A673 (cell line): Measurements from ENCODE around the gene KPNA6. TPM values are rescaled to one million over a fixed set of nuclear protein-coding genes. Genes with fewer than 3 reads are reported as not detected.
A peak's percentile ranks its signal among the peaks of the same experiment; 100 is the strongest.

Experiments used
- BruUV-seq: library from RNA; stranded (reverse); fragments of 400-500 nt; replicated peaks from 2 replicates; lab custom pipeline; 2021; lab: Mats Ljungman, UMichigan
- CTCF ChIA-PET: fragments of 300-600 bp; sonication (Branson Sonifier 250); formaldehyde crosslinking; loops from one replicate; lab custom pipeline; 2022; ENCODE audit warnings: antibody characterized with exemption; lab: Charles Lee
- POLR2A ChIA-PET: fragments of 300-600 bp; sonication (Branson Sonifier 250); formaldehyde crosslinking; loops from one replicate; lab custom pipeline; 2022; ENCODE audit warnings: antibody characterized with exemption; ENCODE audit not compliant: low non-redundant PET; lab: Charles Lee
- DNase-seq: peaks from one replicate; pipeline ENCODE4 v3.0.0-alpha.2; 2015; ENCODE audit warnings: low spot score
- H3K27ac ChIP-seq: fragments of 200-600 bp; sonication (generic); 2 replicates; pipeline ENCODE4 v1.5.1; 2016; ENCODE audit warnings: mixed run types, low read depth, mild to moderate bottlenecking, mixed read lengths, antibody characterized with exemption, low read length; ENCODE audit not compliant: poor library complexity, severe bottlenecking
- H3K27me3 ChIP-seq: fragments of 200-600 bp; sonication (generic); replicated peaks from 2 replicates; pipeline ENCODE4 v1.6.1; 2017; ENCODE audit warnings: mixed run types, low read depth, mild to moderate bottlenecking, mixed read lengths, antibody characterized with exemption, low read length; ENCODE audit not compliant: insufficient read depth, poor library complexity
- H3K36me3 ChIP-seq: fragments of 200-600 bp; sonication (generic); 2 replicates; pipeline ENCODE4 v1.6.1; 2016; ENCODE audit warnings: mixed run types, mild to moderate bottlenecking, mixed read lengths, antibody characterized with exemption, low read length; ENCODE audit not compliant: insufficient read depth, poor library complexity, severe bottlenecking
- H3K4me1 ChIP-seq: fragments of 200-600 bp; sonication (generic); 2 replicates; pipeline ENCODE4 v1.6.1; 2017; ENCODE audit warnings: mixed run types, mild to moderate bottlenecking, mixed read lengths, antibody characterized with exemption, low read length; ENCODE audit not compliant: insufficient read depth, poor library complexity, severe bottlenecking
- H3K4me3 ChIP-seq: fragments of 200-600 bp; sonication (generic); 2 replicates; pipeline ENCODE4 v1.5.1; 2016; ENCODE audit warnings: low read depth, mixed run types, mild to moderate bottlenecking, mixed read lengths, low read length; ENCODE audit not compliant: poor library complexity, severe bottlenecking
- H3K9me3 ChIP-seq: fragments of 200-600 bp; sonication (generic); 2 replicates; pipeline ENCODE4 v1.6.1; 2016; ENCODE audit warnings: mixed run types, low read depth, mild to moderate bottlenecking, mixed read lengths, antibody characterized with exemption, low read length; ENCODE audit not compliant: poor library complexity, severe bottlenecking
- CTCF ChIP-seq: fragments of 300-800, 200-600 bp; sonication (generic); conservative IDR thresholded peaks from 2 replicates; pipeline ENCODE4 v1.5.1; 2017; ENCODE audit warnings: low read depth, mild to moderate bottlenecking, antibody characterized with exemption, low read length, moderate library complexity, mixed read lengths
- EZH2 ChIP-seq: fragments of 200-600 bp; sonication (generic); IDR thresholded peaks from 2 replicates; pipeline ENCODE4 v1.6.1; 2017; ENCODE audit warnings: borderline replicate concordance, low read depth, mild to moderate bottlenecking, mixed read lengths, antibody characterized with exemption, low read length; ENCODE audit not compliant: poor library complexity, severe bottlenecking
- intact Hi-C: fragments of 100-400 bp; cut with micrococcal nuclease; formaldehyde crosslinking; loops from one replicate; pipeline ENCODE4 v1.10.0; 2022; ENCODE audit not compliant: unreplicated experiment
- total RNA-seq: library from RNA; stranded (reverse); gene quantifications from 2 replicates; pipeline ENCODE4 v1.2.3, GENCODE V29; 2021

Gene KPNA6
- total RNA-seq, 1 experiment from 2014 or later, result 96.8 TPM

GRCh38 chr1:32172621-32173245 lies 64.9 kb downstream of the KPNA6 start:
- CTCF ChIA-PET, result interaction anchor here (0.6 kb wide), 1 partner anchor 28 kb away, joined by 3 read pairs; no protein-coding TSS in a partner anchor
- Histone ChIP-seq H3K4me1 (no peaks in the 10 kb centered on the region), H3K36me3 (peaks cover 40% of the 10 kb centered on the region), H3K9me3 (no peaks in the 10 kb centered on the region), H3K4me3 (no peak overlapping the region), H3K27ac (no peak overlapping the region), H3K27me3 (no peaks in the 10 kb centered on the region)
- TF ChIP-seq EZH2, result no peak
- TF ChIP-seq CTCF, result no peak
- BruUV-seq, result no TSS peak
- no peak for DNase-seq
- POLR2A ChIA-PET, result no interaction called here
- intact Hi-C loops, result no loop called here

GRCh38 chr1:32178380-32179192 lies 70.7 kb downstream of the KPNA6 start:
- ChIA-PET POLR2A (no interaction called here), CTCF (no interaction called here)
- peak overlapping the region; percentile 94 for H3K27ac ChIP-seq
- BruUV-seq, result no TSS peak
- H3K36me3 ChIP-seq, result peaks cover 19% of the 10 kb centered on the region
- intact Hi-C loops, result no loop called here
- no peaks in the 10 kb centered on the region for H3K27me3 ChIP-seq
- peaks cover 14% of the 10 kb centered on the region for H3K4me1 ChIP-seq
- DNase-seq, result no peak
- no peaks in the 10 kb centered on the region for H3K9me3 ChIP-seq
- TF ChIP-seq EZH2 (no peak), CTCF (no peak)
- no peak overlapping the region for H3K4me3 ChIP-seq

GRCh38 chr1:32179193-32179442 lies 71.3 kb downstream of the KPNA6 start:
- peak overlapping the region; percentile 52 for H3K4me3 ChIP-seq
- H3K27ac ChIP-seq, result peak overlapping the region; percentile 94
- ChIA-PET POLR2A (no interaction called here), CTCF (no interaction called here)
- TF ChIP-seq CTCF (no peak), EZH2 (no peak)
- BruUV-seq, result no TSS peak
- H3K27me3 ChIP-seq, result no peaks in the 10 kb centered on the region
- intact Hi-C loops, result no loop called here
- DNase-seq, result no peak
- H3K36me3 ChIP-seq, result peaks cover 24% of the 10 kb centered on the region
- no peaks in the 10 kb centered on the region for H3K9me3 ChIP-seq
- H3K4me1 ChIP-seq, result peaks cover 14% of the 10 kb centered on the region
